Type B pancreatic cell (in vitro differentiated cells): ENCODE results near the gene ZNF768. TPM values are rescaled to one million over a fixed set of nuclear protein-coding genes. Genes with fewer than 3 reads are reported as not detected.

ENCODE experiments used
- DNase-seq: peaks from one replicate; pipeline ENCODE4 v3.0.0; 2021; ENCODE audit warnings: mixed read lengths; ENCODE audit not compliant: unreplicated experiment; ENCODE audit errors: extremely low spot score
- H3K27ac Mint-ChIP-seq: 2 replicates; pipeline ENCODE4 v1.8.0; 2021; ENCODE audit warnings: mild to moderate bottlenecking, mixed read lengths
- H3K27me3 Mint-ChIP-seq: 2 replicates; pipeline ENCODE4 v1.8.0; 2021; ENCODE audit warnings: mixed read lengths
- H3K36me3 Mint-ChIP-seq: 2 replicates; pipeline ENCODE4 v1.8.0; 2021; ENCODE audit warnings: mixed read lengths
- H3K4me1 Mint-ChIP-seq: one replicate; pipeline ENCODE4 v1.8.0; 2021; ENCODE audit warnings: mixed read lengths; ENCODE audit not compliant: unreplicated experiment
- H3K4me3 Mint-ChIP-seq: 2 replicates; pipeline ENCODE4 v1.8.0; 2021; ENCODE audit warnings: mild to moderate bottlenecking, mixed read lengths
- H3K9me3 Mint-ChIP-seq: 2 replicates; pipeline ENCODE4 v1.8.0; 2021; ENCODE audit warnings: mixed read lengths
- long read RNA-seq: library from polyadenylated mRNA; unstranded; transcript quantifications from one replicate; pipeline ENCODE4 v2.0.0, GENCODE V29; 2020
- total RNA-seq: library from RNA; stranded (reverse); gene quantifications from 2 replicates; pipeline ENCODE4 v1.2.1, GENCODE V29; 2021; ENCODE audit warnings: low replicate concordance
- TF ChIP-seq, protein P1 (sequence below): fragments of 200-600 bp; sonication (generic); conservative IDR thresholded peaks from 2 replicates; pipeline ENCODE4 v1.5.0; 2021; ENCODE audit warnings: antibody characterized with exemption, mild to moderate bottlenecking

The ZNF768 gene
- total RNA-seq, result 58.7 and 59.6 TPM in 2 replicates
- long read RNA-seq, partial matches to known transcripts, result 0 of 1 reads
- long read RNA-seq, other reads (novel, unspliced or antisense), result 1 of 1 reads

DNA sequence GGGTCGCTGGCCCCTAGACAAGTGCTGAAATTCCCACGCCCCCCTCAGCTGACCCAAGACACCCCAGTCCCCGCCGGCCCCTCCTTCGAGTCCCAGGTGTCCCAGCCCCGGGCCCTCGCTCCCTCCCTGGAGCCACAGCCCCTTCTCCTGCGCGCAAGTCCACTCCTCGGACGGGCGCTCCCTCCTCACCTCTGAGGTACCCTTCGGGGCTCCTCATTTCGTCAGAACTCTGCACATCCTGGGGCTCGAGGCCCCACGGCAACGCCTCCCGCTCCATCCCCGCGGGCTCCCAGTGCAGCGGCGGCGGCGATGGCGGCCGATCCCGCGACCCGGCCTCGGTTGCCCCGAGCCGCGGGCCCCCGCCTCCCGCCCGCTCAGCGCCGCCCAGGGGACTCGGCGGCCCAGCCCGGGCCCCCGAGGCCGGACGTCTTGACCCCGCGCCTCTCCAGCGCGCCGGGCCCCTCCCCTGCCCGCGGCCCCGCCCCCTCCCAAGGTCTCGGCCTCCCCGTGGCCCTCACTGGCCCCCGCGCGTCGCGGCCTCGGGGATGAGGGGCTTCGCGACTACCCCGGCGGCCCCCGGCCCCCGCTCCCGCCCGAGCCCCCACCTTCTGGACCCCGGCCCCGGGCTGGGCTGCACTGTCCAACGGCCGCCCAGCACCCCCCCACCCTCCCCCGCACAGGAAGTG lies at the start of gene ZNF768:
ZNF768 (minus strand) TSS at position 430 of the 686 bp plus-strand sequence; CDS start at position 277, 153 bp downstream.
- Mint-ChIP-seq H3K36me3 (peaks cover 6% of the 10 kb centered on the region), H3K27me3 (no peaks in the 10 kb centered on the region), H3K4me1 (peaks cover 41% of the 10 kb centered on the region), H3K9me3 (peaks cover 4% of the 10 kb centered on the region), H3K4me3 (peak within 1 kb of the TSS; percentile 91), H3K27ac (peak within 1 kb of the TSS; percentile 100)
- TF ChIP-seq, protein P1, sequence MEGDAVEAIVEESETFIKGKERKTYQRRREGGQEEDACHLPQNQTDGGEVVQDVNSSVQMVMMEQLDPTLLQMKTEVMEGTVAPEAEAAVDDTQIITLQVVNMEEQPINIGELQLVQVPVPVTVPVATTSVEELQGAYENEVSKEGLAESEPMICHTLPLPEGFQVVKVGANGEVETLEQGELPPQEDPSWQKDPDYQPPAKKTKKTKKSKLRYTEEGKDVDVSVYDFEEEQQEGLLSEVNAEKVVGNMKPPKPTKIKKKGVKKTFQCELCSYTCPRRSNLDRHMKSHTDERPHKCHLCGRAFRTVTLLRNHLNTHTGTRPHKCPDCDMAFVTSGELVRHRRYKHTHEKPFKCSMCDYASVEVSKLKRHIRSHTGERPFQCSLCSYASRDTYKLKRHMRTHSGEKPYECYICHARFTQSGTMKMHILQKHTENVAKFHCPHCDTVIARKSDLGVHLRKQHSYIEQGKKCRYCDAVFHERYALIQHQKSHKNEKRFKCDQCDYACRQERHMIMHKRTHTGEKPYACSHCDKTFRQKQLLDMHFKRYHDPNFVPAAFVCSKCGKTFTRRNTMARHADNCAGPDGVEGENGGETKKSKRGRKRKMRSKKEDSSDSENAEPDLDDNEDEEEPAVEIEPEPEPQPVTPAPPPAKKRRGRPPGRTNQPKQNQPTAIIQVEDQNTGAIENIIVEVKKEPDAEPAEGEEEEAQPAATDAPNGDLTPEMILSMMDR, result no peak
- DNase-seq, result no peak

DNA sequence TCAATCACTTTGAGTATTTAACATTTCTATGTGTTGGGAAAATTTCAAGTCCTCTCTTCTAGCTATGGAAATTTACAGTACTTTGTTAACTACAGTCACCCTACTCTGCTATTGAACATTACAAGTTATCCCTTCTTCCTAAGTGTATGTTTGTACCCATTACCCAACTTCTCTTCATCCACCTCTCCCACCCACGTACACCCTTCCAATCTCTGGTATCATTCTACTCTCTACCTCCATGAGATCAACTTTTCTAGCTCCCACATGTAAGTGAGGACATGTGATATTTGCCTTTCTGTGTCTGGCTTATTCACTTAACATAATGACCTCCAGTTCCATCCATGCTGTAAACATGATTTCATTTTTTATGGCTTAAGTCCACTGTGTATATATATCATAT lies 48.3 kb upstream of the ZNF768 start:
- Mint-ChIP-seq H3K36me3 (peaks cover 8% of the 10 kb centered on the region), H3K27ac (peak overlapping the region; percentile 6), H3K9me3 (no peaks in the 10 kb centered on the region), H3K4me3 (peak overlapping the region; percentile 42), H3K27me3 (no peaks in the 10 kb centered on the region), H3K4me1 (peaks cover 18% of the 10 kb centered on the region)
- TF ChIP-seq, protein P1, result no peak
- no peak for DNase-seq

DNA sequence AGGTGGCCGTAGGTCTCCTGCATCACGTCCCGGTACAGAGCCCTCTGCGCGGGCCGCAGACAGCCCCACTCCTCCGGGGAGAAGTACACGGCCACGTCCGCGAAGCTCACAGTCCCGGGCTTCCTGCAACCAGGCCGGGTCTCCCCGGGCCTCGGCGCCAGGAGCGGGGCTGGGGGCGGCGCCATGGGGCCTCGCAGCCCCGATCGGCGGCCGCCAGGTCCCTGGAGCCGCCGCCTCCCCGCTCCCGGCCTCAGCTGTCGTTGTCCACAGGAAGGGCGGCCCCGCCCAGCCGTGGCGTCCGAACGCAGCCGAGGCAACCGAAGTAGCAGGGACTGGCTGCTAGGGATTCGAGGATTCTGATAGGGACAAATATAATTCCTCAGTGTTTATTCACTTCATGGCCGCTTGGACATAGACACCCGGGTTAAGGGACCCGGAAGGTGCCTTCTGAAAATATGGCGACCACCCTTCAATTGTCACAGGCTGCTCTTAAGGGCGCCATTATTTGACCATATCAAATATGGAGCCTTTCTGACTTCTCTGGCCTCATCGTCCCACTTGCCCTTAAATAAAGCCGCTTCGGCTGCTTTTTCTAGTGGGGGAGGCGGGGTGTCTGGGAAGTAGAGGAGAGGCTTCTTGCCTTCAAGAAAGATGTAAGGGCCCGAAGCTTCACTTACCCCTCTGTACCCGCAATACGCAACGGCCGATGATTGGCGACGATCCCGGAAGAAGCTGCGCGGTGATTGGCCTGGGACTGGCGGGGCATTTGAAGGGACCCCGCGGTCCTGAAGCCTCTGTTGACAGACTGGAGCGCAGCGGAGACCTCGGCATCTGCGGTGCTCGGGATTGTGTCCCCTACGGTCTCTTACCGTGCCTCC lies 45.3 kb upstream of the ZNF768 start, which contains the start of gene ZNF688:
ZNF688 (minus strand) TSS at position 270 of the 878 bp plus-strand sequence; CDS start at position 185, 85 bp downstream.
- H3K9me3 Mint-ChIP-seq, result no peaks in the 10 kb centered on the region
- peak within 1 kb of the TSS; percentile 93 for H3K27ac Mint-ChIP-seq
- H3K27me3 Mint-ChIP-seq, result no peaks in the 10 kb centered on the region
- H3K4me3 Mint-ChIP-seq, result peak within 1 kb of the TSS; percentile 96
- peak; percentile 88 for DNase-seq
- TF ChIP-seq, protein P1, result peak; percentile 30
- H3K4me1 Mint-ChIP-seq, result peaks cover 24% of the 10 kb centered on the region
- H3K36me3 Mint-ChIP-seq, result peaks cover 4% of the 10 kb centered on the region

DNA sequence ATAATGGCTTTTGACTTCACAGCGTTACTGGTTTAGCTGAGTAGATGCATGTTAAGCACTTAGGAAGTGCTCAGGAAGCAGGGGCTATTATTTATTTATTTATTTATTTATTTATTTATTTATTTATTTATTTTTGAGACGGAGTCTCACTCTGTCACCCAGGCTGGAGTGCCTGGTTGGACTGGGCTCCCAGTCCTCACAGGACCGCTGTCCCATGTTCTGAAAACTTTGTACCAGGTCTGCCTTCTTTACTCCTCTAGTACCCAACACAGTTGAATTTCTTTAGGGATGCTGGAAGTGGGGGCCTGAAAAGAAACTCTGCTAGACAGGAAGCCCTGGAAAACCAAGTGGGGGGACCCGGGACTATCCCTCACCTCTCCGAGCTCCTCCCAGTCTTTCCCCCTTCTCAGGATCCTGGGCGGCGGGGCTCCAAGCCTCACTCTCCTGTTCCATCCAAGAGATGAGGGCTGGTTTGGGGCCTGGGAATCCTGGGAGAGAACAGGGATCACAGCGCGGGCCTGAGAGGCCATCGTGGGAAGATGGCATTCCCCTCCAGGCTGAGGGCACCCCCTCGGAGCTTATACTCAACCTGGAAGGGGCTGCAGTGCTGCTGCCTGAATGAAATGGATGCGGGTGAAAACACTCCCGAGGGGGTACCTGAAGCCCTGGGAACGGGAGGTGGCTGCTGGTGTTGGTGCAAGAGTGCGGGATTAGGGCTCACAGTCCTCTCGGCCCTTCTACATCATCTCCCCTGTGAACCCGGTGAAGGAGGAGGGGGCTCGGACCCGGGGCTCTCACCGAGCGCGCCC lies 44.5 kb upstream of the ZNF768 start:
- no peak for DNase-seq
- Mint-ChIP-seq H3K36me3 (peaks cover 4% of the 10 kb centered on the region), H3K4me3 (peak overlapping the region; percentile 93), H3K27ac (peak overlapping the region; percentile 93), H3K27me3 (no peaks in the 10 kb centered on the region), H3K4me1 (peaks cover 33% of the 10 kb centered on the region), H3K9me3 (no peaks in the 10 kb centered on the region)
- TF ChIP-seq, protein P1, result no peak
